ENCODE results near the gene PLPP3.
"Not testable (repeated sequence)": the region's sequence is repeated elsewhere in the genome, so short reads cannot be mapped to it uniquely, and the experiment has no call there.

- TF ChIP-seq CTCF (IDR thresholded peaks at IDR 0.05 in 2 of 3, conservative IDR thresholded peaks at IDR 0.05 in 1 of 3; ENCODE audit: insufficient read depth in 2 of 3, low read depth in 1 of 3, low read length in 3 of 3); HNRNPL (IDR thresholded peaks at IDR 0.05; ENCODE audit: low read depth, low read length); ZNF717 (CRISPR knock-in tag; IDR thresholded peaks at IDR 0.05); POLR2A (conservative IDR thresholded peaks at IDR 0.05); MLX (CRISPR knock-in tag; conservative IDR thresholded peaks at IDR 0.05); MAFK (IDR thresholded peaks at IDR 0.05; ENCODE audit: low read length); ZBTB43 (CRISPR knock-in tag; IDR thresholded peaks at IDR 0.05): not testable (repeated sequence)
Measured at GRCh38 chr1:56595397-56596191, 16.2 kb upstream of the PLPP3 start.
